DND-41 (cell line): Measurements from ENCODE around the gene MAP3K8.

Experiments used
- EZH2 ChIP-seq: IDR thresholded peaks from 3 replicates; pipeline ENCODE4 v1.6.1; 2012; ENCODE audit warnings: borderline replicate concordance, low read depth, mild to moderate bottlenecking, moderate library complexity, low read length, inconsistent platforms; ENCODE audit not compliant: severe bottlenecking
- TF ChIP-seq, protein P1 (sequence below): IDR thresholded peaks from 2 replicates; pipeline ENCODE4 v1.5.1; 2012; ENCODE audit warnings: borderline replicate concordance, low read length, moderate library complexity, mild to moderate bottlenecking; ENCODE audit not compliant: poor library complexity, severe bottlenecking; ENCODE audit errors: extremely low read depth

- TF ChIP-seq, protein P1, sequence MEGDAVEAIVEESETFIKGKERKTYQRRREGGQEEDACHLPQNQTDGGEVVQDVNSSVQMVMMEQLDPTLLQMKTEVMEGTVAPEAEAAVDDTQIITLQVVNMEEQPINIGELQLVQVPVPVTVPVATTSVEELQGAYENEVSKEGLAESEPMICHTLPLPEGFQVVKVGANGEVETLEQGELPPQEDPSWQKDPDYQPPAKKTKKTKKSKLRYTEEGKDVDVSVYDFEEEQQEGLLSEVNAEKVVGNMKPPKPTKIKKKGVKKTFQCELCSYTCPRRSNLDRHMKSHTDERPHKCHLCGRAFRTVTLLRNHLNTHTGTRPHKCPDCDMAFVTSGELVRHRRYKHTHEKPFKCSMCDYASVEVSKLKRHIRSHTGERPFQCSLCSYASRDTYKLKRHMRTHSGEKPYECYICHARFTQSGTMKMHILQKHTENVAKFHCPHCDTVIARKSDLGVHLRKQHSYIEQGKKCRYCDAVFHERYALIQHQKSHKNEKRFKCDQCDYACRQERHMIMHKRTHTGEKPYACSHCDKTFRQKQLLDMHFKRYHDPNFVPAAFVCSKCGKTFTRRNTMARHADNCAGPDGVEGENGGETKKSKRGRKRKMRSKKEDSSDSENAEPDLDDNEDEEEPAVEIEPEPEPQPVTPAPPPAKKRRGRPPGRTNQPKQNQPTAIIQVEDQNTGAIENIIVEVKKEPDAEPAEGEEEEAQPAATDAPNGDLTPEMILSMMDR: no peak
- no peak for TF ChIP-seq EZH2
Observed at GRCh38 chr10:30510184-30510931, 76.4 kb downstream of the MAP3K8 start.
